Measurements from ENCODE around the gene HCRT.

DNA sequence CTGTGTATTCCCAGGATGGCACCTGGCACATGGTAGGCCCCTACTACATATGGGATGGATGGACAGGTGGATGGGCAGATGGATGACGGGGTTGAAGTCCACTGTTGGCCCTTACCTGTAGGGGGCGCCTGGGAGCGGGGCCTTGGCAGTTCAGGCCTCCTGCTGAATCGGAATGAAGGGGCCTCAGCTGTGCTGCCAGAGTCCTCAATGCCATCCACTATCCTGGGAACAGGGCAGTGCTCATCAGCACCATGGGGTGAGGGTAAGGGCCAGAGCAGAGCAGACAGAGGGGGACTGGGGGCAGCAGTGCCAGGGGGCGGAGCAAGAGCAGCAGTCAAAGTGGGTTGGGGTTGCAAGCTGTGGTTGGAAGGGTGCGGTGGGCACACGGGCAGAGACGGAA, 22.1 kb downstream of the HCRT start:
- no peak for TF ChIP-seq EP300 (IDR thresholded peaks at IDR 0.05; ENCODE audit: borderline replicate concordance)
- no peak for TF ChIP-seq MAX (IDR thresholded peaks at IDR 0.05)
- no peak for TF ChIP-seq CEBPB (IDR thresholded peaks at IDR 0.05)
- no peak for TF ChIP-seq USF1 (IDR thresholded peaks at IDR 0.05)
- no peak for TF ChIP-seq YY1 (IDR thresholded peaks at IDR 0.05; ENCODE audit: low read depth)
- TF ChIP-seq REST (IDR thresholded peaks at IDR 0.05; ENCODE audit: low read depth): no peak
- peak; percentile 38 for TF ChIP-seq RAD21 (IDR thresholded peaks at IDR 0.05; ENCODE audit: low read depth)
- no peak for TF ChIP-seq TAF1 (IDR thresholded peaks at IDR 0.05; ENCODE audit: low read depth)
- no peak for TF ChIP-seq TCF12 (IDR thresholded peaks at IDR 0.05; ENCODE audit: low read depth)

All from Ishikawa (cell line).